GM19328 (cell line): ENCODE measurements around the gene EBF3.

Experiments
- ATAC-seq: cut with Tn5 transposase; IDR thresholded peaks from one replicate; pipeline ENCODE4 v1.9.1; 2021; ENCODE audit warnings: mild to moderate bottlenecking, moderate library complexity; ENCODE audit not compliant: unreplicated experiment

EBF3 gene

GRCh38 chr10:129945941-129946760 is 17.9 kb downstream of the EBF3 start:
- no peak for ATAC-seq

GRCh38 chr10:129945526-129945925 is 18.5 kb downstream of the EBF3 start:
- ATAC-seq, result no peak

- no peak for ATAC-seq
These were observed 19.0 kb downstream of the EBF3 start for GRCh38 chr10:129945064-129945463.

DNA sequence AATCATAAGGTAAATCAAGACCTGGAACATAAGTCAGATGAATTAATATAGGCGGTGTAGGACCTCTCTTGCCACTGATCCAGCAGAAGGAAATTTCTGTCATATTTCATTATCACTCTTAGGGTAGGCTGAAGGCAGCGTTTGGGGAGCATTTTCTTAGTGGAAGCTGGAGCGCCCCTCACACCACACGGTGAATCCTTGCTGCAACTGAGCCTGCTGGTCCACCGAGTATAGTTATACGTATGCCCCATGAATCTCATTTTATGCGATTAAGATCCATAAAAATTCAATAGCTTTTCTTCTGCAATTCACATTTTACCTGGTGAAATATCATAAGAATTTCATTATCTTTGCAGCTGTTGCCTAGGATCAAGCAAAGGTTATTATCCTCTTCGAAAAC is 19.6 kb downstream of the EBF3 start:
- no peak for ATAC-seq

GRCh38 chr10:129942936-129943715 is 20.9 kb downstream of the EBF3 start:
- no peak for ATAC-seq

DNA sequence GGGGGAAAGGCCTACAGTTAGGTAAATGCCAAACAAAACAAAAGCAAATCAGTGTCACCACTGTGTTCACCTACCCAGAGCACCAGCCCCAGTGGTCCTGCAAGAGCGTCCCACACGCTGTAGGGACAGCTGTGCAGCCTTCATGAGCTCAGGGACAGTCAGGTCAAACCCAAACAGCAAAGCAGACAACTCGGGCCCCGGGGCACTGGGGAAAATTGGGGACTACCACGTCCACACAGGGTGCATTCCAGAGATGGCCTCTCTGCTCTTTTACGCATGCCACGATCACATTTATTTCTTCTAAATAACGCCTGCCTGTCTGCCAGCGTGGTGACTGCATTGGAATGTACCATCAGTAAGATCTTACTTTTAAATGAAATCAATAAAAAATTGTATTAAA is 21.7 kb downstream of the EBF3 start:
- no peak for ATAC-seq

GRCh38 chr10:129942019-129942277 is 22.1 kb downstream of the EBF3 start:
- no peak for ATAC-seq

DNA sequence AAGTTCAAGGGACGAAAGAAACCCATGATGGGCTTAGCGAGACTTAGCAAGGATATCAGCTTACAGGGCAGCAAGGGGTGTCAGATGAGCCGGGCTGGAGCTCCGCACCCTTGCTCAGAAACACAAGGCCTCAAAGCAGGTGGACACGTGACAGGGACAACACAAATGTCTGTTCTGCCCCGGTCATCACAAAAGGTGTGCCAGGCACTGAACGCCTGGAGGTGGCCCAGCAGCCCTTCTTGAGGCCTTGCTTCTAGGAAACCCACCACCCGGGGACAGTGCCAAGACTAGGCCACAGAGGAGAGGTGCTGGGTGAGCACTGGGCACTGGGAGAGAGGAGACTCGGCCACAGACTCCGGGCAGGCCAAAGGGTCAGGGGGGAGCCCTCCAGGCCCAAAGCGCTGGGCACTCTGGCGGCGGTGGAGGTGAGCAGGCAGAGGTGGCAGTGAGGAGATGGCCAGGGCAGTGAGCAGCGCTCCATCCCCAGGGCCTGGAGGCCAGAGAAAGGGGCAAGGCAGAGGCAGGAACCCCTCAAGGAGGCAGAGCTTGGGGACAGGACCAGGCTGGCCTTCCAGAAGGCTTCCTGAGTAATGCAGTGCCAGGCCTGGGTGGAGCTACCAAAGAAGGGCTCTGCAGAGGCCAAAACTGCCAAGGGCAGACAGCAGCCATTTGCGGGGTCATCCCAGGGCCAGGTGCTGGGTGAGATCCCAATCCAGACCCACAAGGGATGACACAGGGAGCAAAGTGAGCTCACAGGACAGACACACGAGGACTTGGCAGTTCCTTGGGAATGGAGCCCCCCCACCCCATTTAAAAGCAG is 22.7 kb downstream of the EBF3 start:
- no peak for ATAC-seq

GRCh38 chr10:129940617-129941198 is 23.4 kb downstream of the EBF3 start:
- ATAC-seq, result no peak

DNA sequence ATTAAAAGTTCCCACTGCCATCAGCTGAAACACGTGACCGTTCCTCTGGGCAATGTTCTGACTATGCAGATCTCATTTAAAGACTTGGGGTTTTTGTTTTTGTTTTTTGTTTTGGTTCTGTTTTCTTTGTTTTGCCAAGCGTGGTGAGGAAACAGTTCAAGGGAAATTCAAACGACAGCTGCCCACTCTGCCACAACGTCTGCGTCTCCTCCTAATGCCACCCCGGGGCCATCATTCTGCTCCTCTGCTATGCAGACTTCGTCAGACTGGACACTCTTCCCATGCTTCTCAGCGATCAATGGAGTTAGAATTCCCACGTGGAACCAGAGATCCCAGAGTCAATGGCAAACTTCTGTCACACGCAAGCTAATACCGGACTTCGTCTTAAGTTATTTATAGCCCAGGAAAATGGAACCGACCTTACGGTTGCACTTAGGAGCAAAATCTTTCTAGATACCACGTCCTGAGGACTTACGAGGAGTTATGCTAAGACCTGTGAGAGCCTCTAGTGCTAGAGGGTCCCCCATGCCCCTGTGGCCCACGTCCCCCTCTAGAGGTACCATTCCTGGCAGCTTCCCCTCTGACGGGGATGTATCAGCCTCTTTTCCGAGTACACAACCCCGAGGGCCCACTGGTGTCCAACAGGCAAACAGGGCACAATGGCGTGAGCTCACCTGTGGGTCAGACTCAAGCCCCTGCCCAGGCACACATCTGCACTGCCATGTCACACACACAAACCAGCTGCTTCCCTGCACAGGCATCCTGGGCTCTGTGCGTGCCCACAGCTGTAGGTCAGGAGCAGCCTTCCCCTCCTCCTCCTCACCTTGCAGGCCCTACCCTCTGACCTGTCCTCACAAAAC is 24.4 kb downstream of the EBF3 start:
- ATAC-seq, result no peak

DNA sequence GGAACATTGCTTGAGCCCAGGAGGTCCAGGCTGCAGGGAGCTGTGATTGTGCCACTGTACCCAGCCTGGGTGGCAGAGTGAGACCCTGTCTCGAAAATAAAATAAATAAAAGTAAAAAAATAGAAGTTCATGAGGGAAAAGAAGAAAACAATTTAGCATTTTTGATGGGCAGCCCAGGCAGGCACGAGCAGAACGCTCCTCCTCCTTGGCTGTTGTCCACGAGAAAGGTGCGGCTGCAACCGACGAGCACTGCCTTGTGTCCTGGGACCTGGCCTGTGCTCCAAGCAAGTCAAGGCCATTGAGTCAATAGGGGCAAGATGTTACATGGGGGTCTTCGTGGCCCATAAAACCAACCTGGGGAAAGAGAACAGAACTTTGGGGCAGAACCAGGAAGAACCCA is 25.6 kb downstream of the EBF3 start:
- ATAC-seq, result no peak

DNA sequence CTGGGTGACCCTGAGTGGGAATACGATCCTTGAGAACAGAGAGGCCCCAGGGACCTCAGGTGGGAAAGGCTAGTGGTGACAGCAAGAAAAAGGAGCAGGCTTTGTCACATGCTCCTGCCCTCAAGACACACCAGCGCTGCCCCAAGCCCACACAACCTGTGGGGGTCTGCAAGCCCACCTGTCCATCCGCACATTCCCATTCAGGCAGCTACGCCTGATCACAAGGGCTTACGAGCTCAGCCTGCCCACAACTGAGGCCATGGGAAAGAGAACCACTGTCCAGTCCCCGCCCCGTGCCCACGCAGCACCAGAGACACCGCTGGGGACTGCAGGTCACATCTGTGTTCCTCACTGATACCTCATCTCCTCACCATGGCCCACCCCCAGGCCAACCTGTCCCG is 26.7 kb downstream of the EBF3 start:
- no peak for ATAC-seq

DNA sequence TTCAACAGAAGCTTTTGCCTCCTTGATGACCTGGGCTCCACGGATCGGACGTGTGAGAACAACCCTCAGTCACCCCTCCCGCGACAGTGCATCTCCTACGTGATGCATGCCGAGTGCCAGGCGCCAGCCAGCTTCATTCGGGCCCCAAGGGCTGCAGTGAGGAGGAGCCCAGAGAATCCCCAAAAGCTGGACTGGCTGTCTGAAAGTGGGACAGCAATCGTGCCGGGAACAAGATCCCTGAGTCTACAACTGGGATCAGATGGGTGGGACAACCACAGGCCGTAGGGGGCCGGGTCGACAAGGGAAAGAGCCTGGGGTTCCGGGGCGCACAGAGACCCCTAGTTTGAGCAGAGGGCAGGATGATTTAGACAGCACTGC is 27.2 kb downstream of the EBF3 start:
- no peak for ATAC-seq

DNA sequence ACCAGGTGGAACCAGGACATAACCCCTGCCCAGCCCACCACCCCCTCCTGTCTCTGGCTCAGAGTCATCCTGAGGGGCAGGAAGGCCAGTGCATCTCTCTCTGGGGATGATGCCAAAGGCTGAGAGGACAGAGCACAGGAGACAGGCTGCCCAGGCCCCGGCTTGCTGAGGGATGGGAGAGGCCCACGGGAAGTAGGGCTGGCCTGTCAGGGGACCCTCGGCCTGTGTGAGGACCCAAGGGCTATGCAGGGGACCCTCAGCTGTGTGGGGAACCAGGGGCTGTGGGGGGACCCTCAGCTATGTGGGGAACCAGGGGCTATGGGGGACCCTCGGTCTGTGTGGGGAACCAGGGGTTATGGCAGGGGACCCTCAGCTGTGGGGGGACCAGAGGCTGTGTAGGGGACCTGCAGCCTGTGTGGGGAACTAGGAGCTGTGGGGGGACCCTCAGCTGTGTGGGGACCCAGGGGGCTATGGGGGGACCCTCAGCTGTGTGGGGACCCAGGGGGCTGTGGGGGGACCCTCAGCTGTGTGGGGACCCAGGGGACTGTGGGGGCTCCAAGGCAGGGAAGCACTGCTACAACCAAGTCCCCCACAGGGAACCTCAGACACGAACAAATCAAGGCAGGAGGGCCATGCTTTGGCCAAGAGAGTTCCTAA is 27.7 kb downstream of the EBF3 start:
- ATAC-seq, result no peak

GRCh38 chr10:129935867-129936152 is 28.3 kb downstream of the EBF3 start:
- no peak for ATAC-seq

DNA sequence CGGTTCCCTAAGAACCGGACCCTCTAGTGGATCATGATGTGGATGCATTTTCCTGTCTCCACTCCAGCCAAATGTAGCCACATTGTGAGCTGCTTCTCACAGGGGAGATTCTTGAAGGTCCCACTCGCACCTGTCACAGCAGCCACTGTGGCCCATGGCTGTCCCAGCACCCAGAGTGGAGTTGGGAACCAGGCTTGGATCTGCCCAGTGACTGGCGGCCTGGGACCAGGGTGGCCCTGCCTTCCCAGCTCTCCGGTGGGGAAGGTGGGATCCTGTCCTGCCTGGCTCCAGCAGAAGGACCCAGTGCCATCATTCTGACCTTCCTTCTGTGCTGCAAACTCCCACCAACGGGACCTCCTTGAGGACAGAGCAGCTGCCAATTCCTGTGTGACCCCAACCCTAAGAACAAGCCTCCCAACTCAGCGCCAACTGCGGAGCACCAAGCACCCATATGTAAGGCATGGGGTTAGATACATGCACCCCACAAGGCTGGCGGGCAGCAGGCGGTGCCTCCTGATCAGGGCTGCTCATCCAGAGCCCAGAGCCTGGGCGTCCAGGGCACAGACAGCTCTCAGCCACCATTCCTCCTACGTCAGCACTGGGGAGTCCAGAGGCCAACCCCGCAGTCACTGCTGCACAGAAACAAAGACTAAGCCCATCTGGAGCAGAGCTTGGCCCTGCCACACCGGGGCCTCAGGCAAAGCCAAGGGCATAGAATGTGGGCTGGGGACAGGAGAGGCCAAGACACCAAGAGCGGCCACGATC is 28.8 kb downstream of the EBF3 start:
- ATAC-seq, result no peak

- ATAC-seq, result no peak
These were observed 29.7 kb downstream of the EBF3 start for GRCh38 chr10:129934196-129934925.

DNA sequence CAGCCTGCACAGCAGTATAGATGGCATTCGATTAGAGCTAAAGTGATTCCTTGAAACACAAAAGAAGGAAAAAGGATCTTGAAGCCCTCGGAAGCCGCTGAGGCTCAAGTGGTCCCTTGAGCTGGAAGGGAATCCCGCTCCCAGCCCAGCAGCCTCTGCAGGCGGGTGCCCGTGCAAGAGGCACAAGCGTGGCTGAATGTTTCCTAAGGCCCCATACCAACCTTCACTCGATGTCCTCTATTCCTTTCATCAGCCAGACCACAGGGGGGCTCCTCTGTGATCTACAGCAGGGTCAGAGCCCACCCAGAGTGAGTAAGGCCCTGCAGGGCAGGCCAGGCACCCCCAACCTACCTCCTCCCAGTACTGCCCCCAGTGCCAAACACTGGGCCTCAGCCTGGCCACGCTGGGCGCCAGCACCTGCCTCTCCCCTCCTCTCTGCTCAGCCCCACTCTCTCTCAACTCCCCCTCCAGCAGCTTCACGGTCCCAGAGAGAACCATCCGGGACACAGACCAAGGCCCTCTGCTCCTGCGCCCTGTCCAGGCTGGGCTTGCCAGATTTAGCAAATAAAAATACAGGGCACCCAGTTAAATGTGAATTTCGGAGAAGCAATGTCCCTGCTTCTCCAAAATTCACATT is 30.5 kb downstream of the EBF3 start:
- no peak for ATAC-seq
